Sigmoid colon (tissue), 7 donors: ENCODE data around the gene MTMR8. TPM values are rescaled to one million over a fixed set of nuclear protein-coding genes. Genes with fewer than 3 reads are reported as not detected.

Experiments used
- DNase-seq: peaks from one replicate; pipeline ENCODE4 v3.0.0-alpha.2; 2019
- H3K27ac ChIP-seq, 4 donors: fragments of 200-600 bp; sonication (generic); one replicate each; pipeline ENCODE4 v1.5.1; 2016 to 2019; ENCODE audit warnings: mild to moderate bottlenecking in 1 of 4
- H3K27me3 ChIP-seq, 3 donors: fragments of 200-600 bp; sonication (generic); one replicate each; pipeline ENCODE4 v1.5.1; 2019; ENCODE audit warnings: mild to moderate bottlenecking in 1 of 3
- H3K36me3 ChIP-seq, 4 donors: fragments of 200-600 bp; sonication (generic); one replicate each; pipeline ENCODE4 v1.5.1; 2016 to 2019
- H3K4me1 ChIP-seq, 4 donors: fragments of 200-600 bp; sonication (generic); one replicate each; pipeline ENCODE4 v1.5.1; 2017 to 2019
- H3K4me3 ChIP-seq, 4 donors: fragments of 200-600 bp; sonication (generic); one replicate each; pipeline ENCODE4 v1.5.1; 2017 to 2019; ENCODE audit warnings: mild to moderate bottlenecking in 2 of 4, moderate library complexity in 1 of 4
- H3K9me3 ChIP-seq, 4 donors: fragments of 200-600 bp in 3 of 4; sonication (generic) in 3 of 4; one replicate each; pipeline versions ENCODE4 v1.5.1 to v1.6.1; 2013 to 2019
- EP300 ChIP-seq, 4 donors: sonication (generic); formaldehyde crosslinking; IDR thresholded peaks; one replicate each; pipeline ENCODE4 v1.6.1; 2017; ENCODE audit warnings: antibody characterized with exemption in 4 of 4
- POLR2A ChIP-seq, 2 donors: fragments of 450-650 bp; IDR thresholded peaks; one replicate each; pipeline ENCODE4 v1.6.1; 2016; ENCODE audit warnings: antibody characterized with exemption in 2 of 2, mild to moderate bottlenecking in 2 of 2, moderate library complexity in 2 of 2
- POLR2AphosphoS5 ChIP-seq, 4 donors: sonication (generic); formaldehyde crosslinking; IDR thresholded peaks; one replicate each; pipeline ENCODE4 v1.6.1; 2017; ENCODE audit warnings: antibody characterized with exemption in 4 of 4
- WGBS, 2 donors: extraction: QIAGEN DNeasy Blood & Tissue Kit; methylation state at CpG; one replicate each; pipeline ENCODE4 v1.1.7; 2013; 5-methylcytosine and 5-hydroxymethylcytosine counted together
- intact Hi-C: fragments of 100-400 bp; cut with DNase I; formaldehyde crosslinking; loops from one replicate; pipeline ENCODE4 v1.15.1; 2023
- polyA plus RNA-seq, 3 donors: library from polyadenylated mRNA; stranded (reverse); fragments of 200-250 nt; gene quantifications; one replicate each; pipeline ENCODE4 v1.2.3, GENCODE V29; 2013
- total RNA-seq, 4 donors: library from RNA; depleted of rRNA; stranded (reverse); fragments of >200 nt; gene quantifications; one replicate each; pipeline ENCODE4 v1.1.0, GENCODE V29; 2016
- TF ChIP-seq, protein P1 (sequence below), 4 experiments: fragments of 450-650 bp in 3 of 4; fragments of 200-600 bp in 1 of 4; IDR thresholded peaks; one replicate each; pipeline ENCODE4 v1.5.1; 2016 to 2019; ENCODE audit warnings: antibody characterized with exemption in 4 of 4, mild to moderate bottlenecking in 3 of 4, moderate library complexity in 2 of 4
- donor health status: healthy with polysubstance abuse.
- donor health status: Bipolar disorder and iron deficiency.
- donor health status: healthy.

MTMR8 gene
- total and polyA plus RNA-seq, 7 donors: 1.4 to 4.3 (median 2.1) TPM

DNA sequence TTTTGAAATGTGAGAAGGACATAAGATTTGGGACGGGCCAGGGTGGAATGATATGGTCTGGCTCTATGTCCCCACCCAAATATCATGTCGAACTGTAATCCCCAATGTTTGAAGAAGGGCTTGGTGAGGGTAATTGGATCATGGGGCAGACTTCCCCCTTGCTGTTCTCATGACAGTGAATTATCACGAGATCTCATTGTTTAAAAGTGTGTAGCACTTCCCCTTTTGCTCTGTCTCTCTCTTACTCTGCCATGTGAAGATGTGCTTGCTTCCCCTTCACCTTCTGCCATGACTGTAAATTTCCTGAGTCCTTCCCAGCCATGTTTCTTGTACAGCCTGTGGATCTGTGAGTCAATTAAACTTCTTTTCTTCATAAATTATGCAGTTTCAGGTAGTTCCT, 17.5 kb downstream of the MTMR8 start:
- DNase-seq: no peak
- H3K27me3 ChIP-seq: no peaks in the 10 kb centered on the region
- TF ChIP-seq, protein P1, sequence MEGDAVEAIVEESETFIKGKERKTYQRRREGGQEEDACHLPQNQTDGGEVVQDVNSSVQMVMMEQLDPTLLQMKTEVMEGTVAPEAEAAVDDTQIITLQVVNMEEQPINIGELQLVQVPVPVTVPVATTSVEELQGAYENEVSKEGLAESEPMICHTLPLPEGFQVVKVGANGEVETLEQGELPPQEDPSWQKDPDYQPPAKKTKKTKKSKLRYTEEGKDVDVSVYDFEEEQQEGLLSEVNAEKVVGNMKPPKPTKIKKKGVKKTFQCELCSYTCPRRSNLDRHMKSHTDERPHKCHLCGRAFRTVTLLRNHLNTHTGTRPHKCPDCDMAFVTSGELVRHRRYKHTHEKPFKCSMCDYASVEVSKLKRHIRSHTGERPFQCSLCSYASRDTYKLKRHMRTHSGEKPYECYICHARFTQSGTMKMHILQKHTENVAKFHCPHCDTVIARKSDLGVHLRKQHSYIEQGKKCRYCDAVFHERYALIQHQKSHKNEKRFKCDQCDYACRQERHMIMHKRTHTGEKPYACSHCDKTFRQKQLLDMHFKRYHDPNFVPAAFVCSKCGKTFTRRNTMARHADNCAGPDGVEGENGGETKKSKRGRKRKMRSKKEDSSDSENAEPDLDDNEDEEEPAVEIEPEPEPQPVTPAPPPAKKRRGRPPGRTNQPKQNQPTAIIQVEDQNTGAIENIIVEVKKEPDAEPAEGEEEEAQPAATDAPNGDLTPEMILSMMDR (IDR thresholded peaks at IDR 0.05): no peak
- no peak for TF ChIP-seq POLR2A (IDR thresholded peaks at IDR 0.05)
- no peak for TF ChIP-seq POLR2AphosphoS5 (IDR thresholded peaks at IDR 0.05)
- no peak for TF ChIP-seq EP300 (IDR thresholded peaks at IDR 0.05)
- H3K9me3 ChIP-seq: peaks cover 0 to 4% (median 0%) of the 10 kb centered on the region in 4 donors
- no peaks in the 10 kb centered on the region for H3K4me1 ChIP-seq
- no peak overlapping the region for H3K27ac ChIP-seq
- no peaks in the 10 kb centered on the region for H3K36me3 ChIP-seq
- H3K4me3 ChIP-seq: no peak overlapping the region
- 85 to 90% methylated on average over 3 of the region's 3 CpGs for WGBS, 2 donors
- intact Hi-C loops: no loop called here

GRCh38 chrX:64352081-64352480, 43.2 kb downstream of the MTMR8 start:
- H3K9me3 ChIP-seq: no peaks in the 10 kb centered on the region
- H3K4me3 ChIP-seq: no peak overlapping the region
- TF ChIP-seq, protein P1 (IDR thresholded peaks at IDR 0.05): no peak
- no peak for TF ChIP-seq POLR2A (IDR thresholded peaks at IDR 0.05)
- no peak for TF ChIP-seq POLR2AphosphoS5 (IDR thresholded peaks at IDR 0.05)
- no peak for TF ChIP-seq EP300 (IDR thresholded peaks at IDR 0.05)
- no peaks in the 10 kb centered on the region for H3K27me3 ChIP-seq
- intact Hi-C loops: no loop called here
- H3K4me1 ChIP-seq: no peaks in the 10 kb centered on the region
- 20 to 80% methylated on average over 5 of the region's 5 CpGs for WGBS, 2 donors
- no peak for DNase-seq
- no peak overlapping the region for H3K27ac ChIP-seq
- H3K36me3 ChIP-seq: peaks cover 0 to 5% (median 0%) of the 10 kb centered on the region in 4 donors

DNA sequence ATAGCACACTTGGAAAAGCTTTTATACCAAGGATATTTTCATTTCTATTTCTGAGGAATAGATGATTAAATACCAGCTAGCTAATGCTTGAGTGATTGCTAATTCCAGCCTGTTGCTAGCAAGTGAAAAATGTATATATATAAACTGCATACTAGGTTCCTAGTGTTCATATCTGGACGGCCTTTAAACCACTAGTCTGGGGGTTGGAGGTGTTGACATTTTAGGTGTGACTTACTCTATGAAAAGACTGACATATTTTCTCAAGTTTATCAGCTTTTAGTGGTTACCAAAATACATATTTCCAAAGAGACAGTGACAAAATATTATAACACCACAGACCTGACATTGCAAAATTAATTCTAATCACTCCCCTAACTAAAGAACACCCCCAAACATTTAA, 44.7 kb downstream of the MTMR8 start:
- Histone ChIP-seq H3K27me3 (no peaks in the 10 kb centered on the region), H3K36me3 (peaks cover 0 to 5% (median 0%) of the 10 kb centered on the region in 4 donors), H3K9me3 (no peaks in the 10 kb centered on the region), H3K4me1 (no peaks in the 10 kb centered on the region), H3K27ac (no peak overlapping the region), H3K4me3 (no peak overlapping the region)
- TF ChIP-seq POLR2A (IDR thresholded peaks at IDR 0.05) (no peak), POLR2AphosphoS5 (IDR thresholded peaks at IDR 0.05) (no peak), EP300 (IDR thresholded peaks at IDR 0.05) (no peak)
- TF ChIP-seq, protein P1 (IDR thresholded peaks at IDR 0.05): no peak
- WGBS, 2 donors: 9 to 47% methylated on average over 1 of the region's 1 CpG
- no peak for DNase-seq
- intact Hi-C loops: no loop called here

DNA sequence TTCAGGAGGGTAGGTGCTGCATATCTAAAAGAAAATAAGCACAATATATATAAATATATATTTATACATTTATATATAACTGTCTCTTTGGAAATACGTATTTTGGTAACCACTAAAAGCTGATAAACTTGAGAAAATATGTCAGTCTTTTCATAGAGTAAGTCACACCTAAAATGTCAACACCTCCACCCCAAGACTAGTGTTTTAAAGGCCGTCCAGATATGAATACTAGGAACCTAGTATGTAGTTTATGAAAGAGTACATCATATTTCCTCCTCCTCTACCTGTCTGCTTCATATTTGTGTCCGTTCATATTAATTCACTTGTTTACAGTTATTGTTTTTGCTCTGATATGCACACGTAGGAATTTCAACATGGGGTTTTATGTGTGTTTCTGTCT, 45.2 kb downstream of the MTMR8 start:
- 27 to 63% methylated on average over 4 of the region's 4 CpGs for WGBS, 2 donors
- H3K4me3 ChIP-seq: no peak overlapping the region
- no peaks in the 10 kb centered on the region for H3K4me1 ChIP-seq
- intact Hi-C loops: no loop called here
- TF ChIP-seq POLR2AphosphoS5 (IDR thresholded peaks at IDR 0.05): no peak
- TF ChIP-seq EP300 (IDR thresholded peaks at IDR 0.05): no peak
- no peak for TF ChIP-seq POLR2A (IDR thresholded peaks at IDR 0.05)
- TF ChIP-seq, protein P1 (IDR thresholded peaks at IDR 0.05): no peak
- DNase-seq: no peak
- H3K27me3 ChIP-seq: no peaks in the 10 kb centered on the region
- no peaks in the 10 kb centered on the region for H3K9me3 ChIP-seq
- peaks cover 0 to 5% (median 0%) of the 10 kb centered on the region in 4 donors for H3K36me3 ChIP-seq
- H3K27ac ChIP-seq: no peak overlapping the region

- Histone ChIP-seq H3K27ac (no peak overlapping the region), H3K4me3 (no peak overlapping the region), H3K36me3 (no peaks in the 10 kb centered on the region), H3K9me3 (no peaks in the 10 kb centered on the region), H3K4me1 (no peaks in the 10 kb centered on the region), H3K27me3 (no peaks in the 10 kb centered on the region)
- intact Hi-C loops: no loop called here
- 82 to 93% methylated on average over 1 of the region's 1 CpG for WGBS, 2 donors
- no peak for TF ChIP-seq EP300 (IDR thresholded peaks at IDR 0.05)
- no peak for TF ChIP-seq POLR2AphosphoS5 (IDR thresholded peaks at IDR 0.05)
- TF ChIP-seq, protein P1 (IDR thresholded peaks at IDR 0.05): no peak
- no peak for TF ChIP-seq POLR2A (IDR thresholded peaks at IDR 0.05)
- DNase-seq: no peak
Observed at GRCh38 chrX:64342811-64343210, 52.4 kb downstream of the MTMR8 start.
